Superior temporal gyrus (tissue), 1 donor: ENCODE results near the gene PPP2R5C.

ENCODE experiments used
- DNase-seq: peaks from one replicate; pipeline ENCODE4 v3.0.0-alpha.2; 2016; ENCODE audit errors: extremely low spot score

The PPP2R5C gene

DNA sequence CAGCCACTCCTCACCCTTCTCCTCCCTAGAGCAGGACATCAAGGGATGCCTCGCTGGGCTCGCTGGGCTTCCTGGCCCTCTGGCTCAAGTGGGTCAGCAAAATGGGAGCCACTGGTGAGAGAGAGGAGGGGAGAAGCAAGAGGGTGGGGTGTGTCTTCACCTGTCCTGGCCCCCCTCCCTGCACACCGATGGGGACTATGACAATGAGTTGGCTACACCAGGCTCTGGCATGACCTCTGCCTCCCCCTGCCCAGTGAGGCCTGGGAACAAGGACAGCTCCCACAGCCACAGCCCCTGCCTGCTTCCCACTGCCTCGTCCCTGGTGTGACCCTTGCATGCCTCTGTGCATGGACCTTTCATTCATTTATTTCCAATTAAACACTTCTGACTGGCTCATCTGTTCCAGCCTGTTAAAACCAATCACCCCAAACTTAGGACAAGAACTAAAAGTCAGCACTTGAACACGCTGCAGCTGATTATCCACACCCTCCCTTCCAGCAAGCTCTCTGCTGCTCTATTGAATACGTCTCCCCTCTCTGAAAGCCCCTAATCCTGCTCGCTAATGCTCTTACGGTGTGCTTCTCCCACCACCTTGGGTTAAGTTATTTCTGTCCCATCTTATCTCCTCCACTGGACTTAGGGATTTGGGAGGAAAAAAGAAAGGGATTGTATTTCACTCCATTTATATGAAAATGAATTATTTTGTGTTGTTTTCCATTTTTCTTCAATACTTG lies 5.8 kb upstream of the PPP2R5C start:
- no peak for DNase-seq

DNA sequence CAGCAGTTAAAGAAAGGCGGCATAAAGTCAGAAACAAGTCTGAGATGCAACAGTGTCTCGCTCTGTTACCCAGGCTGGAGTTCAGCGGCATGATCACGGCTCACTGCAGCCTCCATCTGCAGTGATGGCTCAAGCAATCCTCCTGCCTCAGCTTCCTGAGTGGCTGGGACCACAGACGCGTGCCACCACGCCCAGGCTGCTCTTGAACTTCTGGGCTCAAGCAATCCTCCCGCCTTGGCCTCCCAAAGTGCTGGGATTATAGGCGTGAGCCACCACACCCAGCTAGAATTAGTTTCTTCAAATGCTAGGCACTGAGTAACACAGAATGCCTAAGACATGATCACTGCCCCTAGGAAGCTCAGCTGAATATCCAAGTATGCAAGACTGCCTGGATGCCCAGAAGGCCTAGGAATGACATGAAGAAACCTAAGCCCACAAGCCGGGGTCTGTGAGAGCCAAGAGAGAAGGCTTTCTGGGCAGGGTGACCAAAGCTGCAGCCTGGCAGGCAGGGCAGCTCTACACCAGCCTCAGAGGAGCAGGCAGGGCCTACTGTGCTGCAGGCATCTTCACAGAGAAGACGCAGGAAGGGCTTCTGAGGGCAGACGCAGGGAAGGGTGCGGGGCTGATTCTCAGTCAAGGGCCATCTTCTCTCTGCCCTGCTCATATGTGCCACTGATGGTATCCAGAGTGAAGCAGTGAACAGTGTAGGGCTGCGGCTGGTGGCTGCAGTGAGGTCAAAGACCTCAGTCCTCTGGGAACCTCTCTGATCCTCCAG lies 4.3 kb upstream of the PPP2R5C start:
- DNase-seq, result no peak

DNA sequence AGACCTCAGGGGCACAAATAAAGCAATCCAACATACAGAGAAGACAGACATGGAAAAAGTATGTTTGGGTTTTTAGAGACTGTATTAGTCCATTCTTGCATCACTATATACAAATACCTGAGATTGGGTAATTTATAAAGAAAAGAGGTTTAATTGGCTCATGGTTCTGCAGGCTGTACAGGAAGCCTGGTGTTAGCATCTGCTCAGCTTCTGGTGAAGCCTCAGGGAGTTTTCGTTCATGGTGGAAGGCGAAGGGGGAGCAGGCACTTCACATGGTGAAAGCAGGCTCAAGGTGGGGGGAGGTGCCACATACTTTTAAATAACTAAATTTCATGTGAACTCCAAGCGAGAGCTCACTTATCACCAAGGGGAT lies 3.7 kb upstream of the PPP2R5C start:
- no peak for DNase-seq

DNA sequence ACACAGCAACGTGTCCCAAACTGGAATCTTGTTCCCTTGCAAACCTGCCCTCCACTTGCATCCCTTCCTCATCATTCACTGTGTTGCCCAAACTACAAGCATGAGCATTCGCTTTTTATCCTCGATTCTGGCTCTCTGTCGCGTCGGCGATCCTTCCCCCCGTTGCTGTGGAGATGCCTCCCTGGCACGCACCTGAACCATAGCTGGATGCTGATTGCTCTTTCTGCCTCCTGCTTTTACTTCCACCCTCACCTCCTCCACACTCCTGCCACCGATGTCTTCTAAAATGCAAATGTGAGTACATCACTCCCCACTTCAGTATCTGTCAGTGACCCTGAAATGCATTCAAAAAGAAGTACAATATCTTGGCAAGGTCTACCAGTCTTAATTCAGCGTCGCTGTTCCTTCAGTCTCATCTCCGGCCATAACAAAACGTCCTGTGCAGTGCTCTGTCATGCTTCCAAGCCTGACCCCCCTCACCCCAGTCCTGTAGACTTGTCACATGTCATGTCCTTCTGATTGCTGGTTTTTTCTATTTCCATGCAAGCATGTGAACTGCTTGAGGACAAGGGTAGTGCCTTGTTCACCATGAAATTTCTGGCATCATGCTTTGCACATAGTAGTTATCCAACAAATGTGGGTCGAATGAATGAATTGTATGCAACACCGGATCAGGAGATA lies 2.5 kb upstream of the PPP2R5C start:
- DNase-seq, result peak; percentile 14

DNA sequence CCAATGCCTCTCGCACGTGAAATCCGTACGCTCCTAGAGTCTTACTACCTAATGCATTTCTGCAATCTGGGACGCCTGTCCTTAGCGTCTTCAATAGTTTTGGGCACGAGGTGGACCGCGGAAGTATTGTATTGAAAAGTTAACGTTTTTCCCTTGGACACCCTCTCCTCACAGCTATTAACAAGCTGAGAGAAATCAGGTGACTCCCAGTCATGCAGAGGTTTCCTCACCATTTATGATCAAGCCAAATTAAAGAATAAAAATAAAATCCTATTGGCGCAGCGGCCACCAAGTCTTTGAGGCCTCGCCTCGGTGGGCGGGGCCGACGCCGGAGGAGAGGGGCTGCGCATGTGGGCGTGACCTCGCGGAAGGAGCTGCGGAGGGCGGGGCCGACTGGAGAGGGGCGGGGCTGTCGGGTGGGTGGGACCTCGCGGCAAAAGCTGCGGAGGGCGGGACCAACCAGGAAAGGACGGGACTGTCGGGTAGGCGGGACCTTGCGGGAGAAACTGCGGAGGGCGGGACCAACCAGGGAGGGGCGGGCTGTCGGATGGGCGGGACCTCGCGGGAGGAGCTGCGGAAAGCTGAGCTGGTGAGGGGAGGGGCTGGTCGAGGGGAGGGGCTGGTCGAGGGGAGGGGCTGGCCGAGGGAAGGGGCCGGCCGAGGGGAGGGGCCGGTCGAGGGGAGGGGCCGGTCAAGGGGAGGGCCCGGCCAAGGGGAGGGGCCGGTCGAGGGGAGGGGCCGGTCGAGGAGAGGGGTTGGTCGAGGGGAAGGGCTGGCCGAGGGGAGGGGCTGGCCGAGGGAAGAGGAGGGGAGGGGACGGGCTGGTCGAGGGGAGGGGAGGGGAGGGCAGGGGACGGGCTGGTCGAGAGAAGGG lies 1.1 kb upstream of the PPP2R5C start:
- peak; percentile 90 for DNase-seq

DNA sequence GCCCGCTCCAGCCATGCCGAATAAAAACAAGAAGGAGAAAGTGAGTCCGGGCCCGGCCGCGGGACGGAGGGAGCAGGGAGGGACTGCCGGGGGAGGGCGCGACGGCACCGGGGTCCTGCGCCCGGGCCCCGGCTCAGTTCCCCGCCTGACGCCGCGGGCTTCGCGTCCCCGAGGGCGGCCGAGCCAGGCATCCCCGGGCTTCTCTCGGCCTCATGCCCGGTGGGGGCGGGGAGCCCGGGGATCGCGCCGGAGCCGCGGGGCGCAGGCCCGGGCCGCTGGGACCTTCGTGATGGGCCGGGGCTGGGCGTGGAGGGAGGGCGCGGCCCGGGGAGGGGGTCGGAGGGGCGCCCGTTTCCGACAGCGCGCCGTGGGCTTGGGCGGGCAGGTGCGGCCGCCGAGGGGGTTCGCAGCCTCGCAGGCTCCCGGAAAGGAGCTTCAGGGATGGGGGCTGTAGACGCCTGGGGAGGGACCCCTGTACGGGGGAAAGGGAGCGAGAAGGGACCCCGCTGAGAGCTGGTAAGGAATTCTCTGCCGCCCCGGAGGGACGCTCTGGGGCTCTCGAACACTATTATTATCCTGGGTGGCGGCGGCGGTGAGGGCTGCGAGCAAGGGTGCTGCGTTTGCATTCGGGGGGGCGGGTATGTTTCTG lies 496 bp downstream of the PPP2R5C start:
- no peak for DNase-seq

DNA sequence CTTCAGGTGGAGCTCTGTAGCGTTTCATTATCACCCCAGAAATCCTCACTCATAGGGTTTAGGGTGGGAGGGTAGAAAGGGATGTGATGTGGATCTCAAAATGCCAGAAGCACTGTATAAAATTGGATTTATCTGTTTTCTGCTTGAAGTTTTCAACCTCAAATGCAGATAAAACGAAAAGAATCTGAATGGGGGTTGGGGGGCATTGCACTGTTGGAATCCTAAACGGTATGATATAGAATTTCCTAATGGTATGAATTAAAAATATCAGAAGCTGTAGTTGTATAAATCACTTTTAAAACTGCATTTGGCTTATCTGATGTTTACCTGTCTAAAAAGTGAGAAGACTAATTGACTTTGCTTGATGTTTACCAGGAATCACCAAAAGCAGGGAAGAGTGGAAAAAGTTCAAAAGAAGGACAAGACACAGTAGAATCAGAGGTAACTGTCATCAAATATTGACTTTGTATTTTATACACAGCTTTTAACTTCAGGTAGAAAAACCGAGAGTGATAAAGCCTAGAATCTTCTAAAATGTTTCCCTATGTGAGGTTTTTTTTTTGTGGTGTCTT lies 1.1 kb downstream of the PPP2R5C start:
- no peak for DNase-seq

DNA sequence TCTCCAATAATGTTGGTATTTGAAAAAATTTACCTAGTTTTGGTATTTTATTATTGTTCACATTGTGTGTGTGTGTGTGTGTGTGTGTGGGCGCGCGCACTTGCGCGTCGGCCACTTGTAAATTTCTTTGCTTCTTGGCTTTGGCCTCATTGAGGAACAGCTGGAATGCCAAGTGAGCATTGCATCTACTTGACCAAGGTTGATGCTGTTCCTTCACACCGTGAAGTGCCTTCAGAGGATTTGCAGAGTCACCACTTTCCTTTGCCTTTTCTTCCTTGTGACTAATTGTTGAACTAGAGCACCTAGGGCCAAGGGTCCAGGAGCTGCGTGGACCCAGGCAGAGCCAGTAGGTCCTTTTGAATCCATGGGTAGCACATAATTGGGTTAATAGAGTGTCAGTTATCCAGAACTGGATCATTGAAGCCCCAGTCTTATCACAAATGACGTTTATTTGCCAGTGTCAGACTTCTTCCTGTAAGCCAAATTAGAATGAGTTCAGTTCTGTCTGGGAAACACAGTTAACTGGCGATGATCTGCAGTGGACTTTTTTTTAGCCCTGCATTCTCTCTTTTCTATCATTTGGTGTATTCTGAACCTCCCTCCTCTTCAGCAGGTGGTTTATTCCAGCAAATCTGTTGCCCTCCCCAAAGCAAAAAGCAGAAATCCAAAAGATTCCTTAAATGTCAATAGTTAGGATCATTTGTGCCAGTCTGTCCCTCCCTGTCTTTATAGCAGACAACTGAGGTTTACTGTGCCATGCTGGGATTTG lies 2.6 kb downstream of the PPP2R5C start:
- no peak for DNase-seq

DNA sequence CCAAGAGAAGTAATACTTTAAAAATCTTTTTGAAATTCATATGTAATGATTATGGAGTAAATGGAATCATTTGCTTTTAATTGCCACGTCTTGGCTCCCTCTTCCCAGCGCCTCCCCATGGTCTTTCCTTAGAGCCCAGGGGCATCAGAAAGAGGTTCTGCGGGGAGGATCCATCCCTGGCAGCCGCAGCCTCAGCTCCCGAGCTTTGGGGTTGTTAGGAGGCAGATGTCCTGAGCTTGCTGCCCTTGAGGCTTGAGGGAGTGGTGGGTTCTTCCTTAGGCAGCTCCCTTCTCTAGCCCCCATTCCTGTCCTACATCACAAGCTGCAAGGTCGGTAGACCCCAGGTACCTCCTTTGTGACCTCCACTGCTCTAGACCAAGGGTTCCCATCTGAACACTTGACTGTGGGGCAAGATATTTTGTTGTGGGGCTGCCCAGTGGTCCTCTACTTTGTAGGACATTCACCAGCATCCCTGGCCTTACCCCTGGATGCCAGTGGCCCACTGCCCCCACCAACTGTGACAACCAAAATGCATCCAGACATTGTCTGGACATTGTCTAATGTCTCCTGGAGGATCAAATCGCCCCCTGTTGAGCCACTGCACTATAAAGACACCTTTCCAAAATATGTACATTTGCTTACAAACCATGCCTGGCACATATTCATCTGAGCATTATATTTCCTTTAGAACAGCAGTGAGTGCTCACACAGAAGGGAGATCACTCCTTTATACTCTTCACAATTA lies 6.3 kb downstream of the PPP2R5C start:
- DNase-seq, result no peak

DNA sequence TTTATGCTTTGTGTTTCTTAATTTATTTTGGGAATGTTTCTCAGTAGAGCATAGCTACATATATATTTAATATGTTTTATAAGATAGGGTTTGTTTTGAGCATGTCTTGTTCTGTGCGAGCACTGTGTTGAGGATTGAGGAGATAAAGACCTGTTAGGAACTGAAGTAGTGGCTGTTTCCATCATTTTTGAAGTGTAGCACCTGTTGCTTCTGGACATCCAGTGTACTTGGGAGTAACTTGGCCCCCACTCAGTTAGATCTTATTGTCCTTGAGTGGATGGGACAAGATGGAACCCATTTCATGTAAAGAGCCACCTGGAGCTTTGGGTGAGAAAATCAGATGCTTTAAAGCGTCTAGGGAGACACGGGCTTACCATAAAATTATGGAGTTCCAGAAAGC lies 8.7 kb downstream of the PPP2R5C start:
- DNase-seq, result no peak

DNA sequence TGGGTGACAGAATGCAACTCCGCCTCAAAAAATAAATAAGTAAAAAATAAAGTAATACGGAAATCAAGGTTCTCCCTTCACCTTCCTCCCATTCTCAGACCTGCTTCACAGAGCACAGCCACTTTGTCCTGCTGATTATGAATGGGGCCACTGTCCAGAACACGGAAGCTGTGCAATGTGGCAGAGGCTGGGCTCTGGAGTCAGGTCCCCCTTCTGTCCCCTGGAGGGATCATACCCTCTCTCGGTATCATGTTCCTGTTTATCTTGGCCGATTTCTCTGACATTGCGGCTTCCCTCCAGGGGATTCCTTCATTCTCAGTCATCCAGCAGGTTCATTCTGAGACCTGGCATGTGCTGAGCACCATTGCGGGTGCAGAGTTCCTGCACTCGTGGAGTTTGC lies 11.3 kb downstream of the PPP2R5C start:
- no peak for DNase-seq

DNA sequence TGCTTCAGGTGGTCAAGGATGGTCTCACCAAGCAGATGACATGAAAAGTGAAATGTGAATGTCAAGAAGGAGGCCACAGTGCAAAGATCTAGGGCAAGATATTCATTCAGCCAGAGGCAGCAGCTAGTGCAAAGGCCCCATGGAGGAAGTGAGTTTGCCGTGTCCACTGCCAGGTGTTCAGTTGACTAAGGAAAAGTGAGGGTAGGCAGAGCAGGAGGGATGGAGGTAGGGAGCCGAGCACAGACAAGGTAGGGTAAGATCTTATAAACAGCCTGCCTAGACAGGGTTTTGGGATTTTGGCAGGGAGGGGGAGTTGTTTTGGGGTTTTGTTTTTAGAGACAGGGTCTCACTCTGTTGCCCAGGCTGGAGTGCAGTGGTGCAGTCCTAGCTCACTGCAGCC lies 11.9 kb downstream of the PPP2R5C start:
- DNase-seq, result no peak

DNA sequence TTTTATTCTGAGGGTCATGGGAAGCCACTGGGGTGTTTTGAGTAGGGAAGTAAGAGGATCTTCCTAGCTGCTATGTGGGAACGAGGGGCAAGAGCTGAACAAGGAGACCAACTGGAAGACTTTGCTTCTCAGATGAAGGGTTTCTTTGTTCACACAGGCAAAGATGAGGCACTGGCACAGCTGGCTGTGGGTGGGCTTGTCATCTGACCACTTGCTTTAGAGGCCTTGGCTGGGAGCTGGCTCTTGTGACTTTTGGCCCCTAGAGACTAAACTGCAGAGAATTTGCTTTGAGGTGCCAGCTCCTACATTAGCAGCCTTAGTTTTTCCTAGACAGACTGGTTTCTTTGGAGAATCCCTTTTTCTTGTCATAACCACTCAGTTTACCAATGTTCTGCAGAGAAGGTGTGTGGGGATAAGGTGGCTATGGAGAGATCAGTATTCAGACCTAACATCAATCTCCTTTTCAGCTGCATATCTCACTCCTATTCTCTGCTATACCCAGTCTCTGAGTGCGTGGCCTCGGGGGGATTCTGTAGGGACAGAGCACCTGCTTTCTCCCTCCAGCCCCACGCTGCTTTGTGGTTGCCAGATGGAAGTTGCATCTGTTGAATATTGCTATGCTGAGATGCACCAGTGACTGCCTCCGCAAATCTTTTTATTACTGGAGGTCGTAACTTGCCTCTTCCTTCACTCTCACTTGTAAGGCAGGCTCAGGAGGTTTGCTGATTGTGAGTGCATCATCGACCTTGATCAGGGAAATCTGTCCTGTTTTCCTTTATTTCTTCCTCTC lies 12.7 kb downstream of the PPP2R5C start:
- DNase-seq, result peak; percentile 74

DNA sequence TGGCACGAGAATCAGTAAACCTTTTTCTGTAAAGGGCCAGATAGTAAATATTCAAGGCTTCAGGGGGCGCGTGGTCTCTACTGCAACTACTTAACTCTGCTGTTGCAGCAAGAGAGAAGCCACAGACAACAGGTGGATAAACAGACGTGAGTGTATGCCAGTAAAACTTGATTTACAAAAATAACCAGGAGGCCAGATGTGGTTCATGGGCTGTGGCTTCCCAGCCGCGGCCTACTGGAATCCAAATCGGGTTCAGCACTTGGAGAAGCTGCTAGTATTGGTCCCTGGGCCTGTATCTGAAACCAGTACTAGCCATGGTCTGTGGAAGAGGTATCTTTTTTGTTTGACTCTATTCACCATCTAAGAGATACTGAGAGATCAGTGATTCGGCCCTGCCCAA lies 13.3 kb downstream of the PPP2R5C start:
- DNase-seq, result no peak

DNA sequence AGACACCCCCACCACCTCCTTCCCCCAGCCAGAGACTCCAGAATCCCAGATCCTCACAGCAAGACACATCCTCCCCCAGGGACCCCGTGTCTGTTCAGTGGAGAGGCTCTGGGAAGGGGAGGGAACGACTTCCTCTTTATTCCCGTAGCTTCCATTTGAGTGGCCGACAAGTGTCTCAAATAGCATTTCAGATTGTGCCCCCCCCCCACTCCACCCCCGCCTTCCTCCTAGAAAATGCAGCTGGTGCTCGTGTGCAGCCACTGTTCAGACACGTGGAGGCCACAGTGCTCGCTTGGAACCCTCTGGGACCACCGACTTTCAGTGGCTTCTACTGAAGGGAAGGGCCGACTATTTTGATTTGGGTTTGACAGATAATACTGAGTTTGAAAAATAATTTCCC lies 14.3 kb downstream of the PPP2R5C start:
- no peak for DNase-seq

DNA sequence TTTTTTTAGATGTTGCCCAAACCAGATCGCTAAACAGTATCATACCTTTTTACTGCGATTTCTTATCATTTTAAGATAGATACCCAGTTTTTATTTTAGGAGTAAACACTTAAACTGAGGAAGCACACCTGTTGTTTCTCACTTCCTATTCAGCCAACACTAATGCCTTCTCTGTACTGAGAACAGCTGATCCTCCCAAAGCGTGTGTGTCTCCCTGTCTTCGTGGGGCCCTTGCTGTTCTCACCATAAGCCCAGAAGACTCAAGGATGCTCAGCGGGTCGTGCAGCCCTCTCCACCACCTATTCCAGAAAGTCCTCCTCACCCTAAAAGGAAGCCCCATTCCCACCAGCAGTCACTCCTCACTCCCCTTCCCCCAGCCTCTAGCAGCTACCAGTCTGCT lies 14.8 kb downstream of the PPP2R5C start:
- no peak for DNase-seq

DNA sequence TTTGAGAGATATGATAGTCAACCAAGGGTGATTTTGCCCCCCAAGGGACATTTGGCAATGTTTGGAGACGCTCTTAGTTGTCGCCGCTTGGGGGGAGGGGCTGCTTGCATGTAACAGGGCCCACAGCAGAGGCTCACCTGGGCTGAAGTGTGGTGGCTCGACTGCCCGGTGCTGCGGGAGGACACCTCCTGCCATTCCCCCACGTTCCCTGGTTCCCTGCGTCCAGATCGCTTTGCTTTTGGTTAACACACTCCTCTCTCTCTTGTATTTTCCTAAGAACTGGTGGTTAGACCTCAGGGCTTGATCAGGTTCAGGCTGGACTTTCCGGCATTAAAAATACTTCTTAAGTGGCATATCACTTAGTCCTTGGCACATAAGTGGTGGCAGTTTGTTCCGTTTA lies 18.9 kb downstream of the PPP2R5C start:
- no peak for DNase-seq

DNA sequence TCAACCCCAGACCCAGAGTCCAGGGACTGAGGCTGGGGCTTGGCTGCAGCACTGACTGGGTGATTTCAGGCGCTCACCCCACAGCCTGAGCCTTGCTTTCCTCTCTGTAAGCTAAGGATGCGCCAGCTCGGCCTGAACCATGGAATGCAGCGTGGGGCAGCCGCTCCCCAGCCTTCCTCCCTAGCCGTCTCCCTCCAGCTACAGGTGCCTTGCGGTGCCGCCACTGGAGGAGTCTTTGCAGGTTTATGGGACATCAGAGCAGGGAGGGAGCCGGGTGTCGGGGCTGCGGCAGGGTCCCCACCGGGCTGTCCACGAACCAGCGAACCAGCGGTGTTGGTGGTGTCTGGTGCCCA lies 19.4 kb downstream of the PPP2R5C start:
- no peak for DNase-seq
